Measurements from ENCODE around the gene RAB25. TPM values are rescaled to one million over a fixed set of nuclear protein-coding genes. Genes with fewer than 3 reads are reported as not detected.
A peak's percentile ranks its signal among the peaks of the same experiment; 100 is the strongest.

Gene RAB25
- total and polyA plus RNA-seq, 2 of the 13 experiments (the other 11 are each of a cell fraction or from before 2014, with no cell fraction given), result 0.20 to 0.22 TPM

- TF ChIP-seq ZNF280D (CRISPR knock-in tag; IDR thresholded peaks at IDR 0.05), result no peak; the same call in 1 of the 2 replicates
- TF ChIP-seq DBP (CRISPR knock-in tag; IDR thresholded peaks at IDR 0.05; ENCODE audit: not compliant biosample characterization), result no peak
- no peak for TF ChIP-seq ZNF274 (CRISPR knock-in tag; IDR thresholded peaks at IDR 0.05)
- TF ChIP-seq ATF3 (CRISPR knock-in tag; IDR thresholded peaks at IDR 0.05), result no peak
- TF ChIP-seq ZNF773 (CRISPR knock-in tag; IDR thresholded peaks at IDR 0.05; ENCODE audit: borderline replicate concordance), result no peak; the same call in 1 of the 2 replicates
- no peak for TF ChIP-seq NAIF1 (CRISPR knock-in tag; IDR thresholded peaks at IDR 0.05; ENCODE audit: borderline replicate concordance)
- no peak for TF ChIP-seq TCF7L2 (IDR thresholded peaks at IDR 0.05; ENCODE audit: low read depth, low read length)
- TF ChIP-seq SIN3B (IDR thresholded peaks at IDR 0.05; ENCODE audit: low read length), result 0 out of 2 replicates have a peak, but pooled peaks have one; percentile 6
- no peak for TF ChIP-seq ZNF143 (CRISPR knock-in tag; IDR thresholded peaks at IDR 0.05)
- 0 out of 2 replicates have a peak, but pooled peaks have one; percentile 42 for TF ChIP-seq SAFB2 (CRISPR knock-in tag; IDR thresholded peaks at IDR 0.05; ENCODE audit: borderline replicate concordance, low read depth)
- no peak; the same call in 1 of the 2 replicates for TF ChIP-seq GATAD1 (CRISPR knock-in tag; IDR thresholded peaks at IDR 0.05)
- TF ChIP-seq ZNF569 (CRISPR knock-in tag; IDR thresholded peaks at IDR 0.05; ENCODE audit: borderline replicate concordance), result no peak
Measured at GRCh38 chr1:156114919-156115513, 54.1 kb downstream of the RAB25 start (continued).
